Vagina (tissue), 2 donors: Measurements from ENCODE around the gene PRRT1.

Source experiments
- POLR2A ChIP-seq, 2 donors: fragments of 450-650 bp; IDR thresholded peaks; one replicate each; pipeline ENCODE4 v1.6.1; 2017; ENCODE audit warnings: antibody characterized with exemption in 2 of 2, mild to moderate bottlenecking in 2 of 2, moderate library complexity in 2 of 2
- POLR2AphosphoS5 ChIP-seq, 2 donors: sonication (generic); formaldehyde crosslinking; IDR thresholded peaks; one replicate each; pipeline ENCODE4 v1.9.0; 2017; ENCODE audit warnings: antibody characterized with exemption in 2 of 2, mild to moderate bottlenecking in 2 of 2, low read depth in 1 of 2; ENCODE audit not compliant: insufficient read depth in 1 of 2
- TF ChIP-seq, protein P1 (sequence below), 3 experiments: fragments of 450-650 bp in 2 of 3; fragments of 200-600 bp in 1 of 3; sonication (generic) in 1 of 3; IDR thresholded peaks; one replicate each; pipeline ENCODE4 v1.5.1; 2017 to 2019; ENCODE audit warnings: antibody characterized with exemption in 3 of 3, mild to moderate bottlenecking in 2 of 3, moderate library complexity in 2 of 3

DNA sequence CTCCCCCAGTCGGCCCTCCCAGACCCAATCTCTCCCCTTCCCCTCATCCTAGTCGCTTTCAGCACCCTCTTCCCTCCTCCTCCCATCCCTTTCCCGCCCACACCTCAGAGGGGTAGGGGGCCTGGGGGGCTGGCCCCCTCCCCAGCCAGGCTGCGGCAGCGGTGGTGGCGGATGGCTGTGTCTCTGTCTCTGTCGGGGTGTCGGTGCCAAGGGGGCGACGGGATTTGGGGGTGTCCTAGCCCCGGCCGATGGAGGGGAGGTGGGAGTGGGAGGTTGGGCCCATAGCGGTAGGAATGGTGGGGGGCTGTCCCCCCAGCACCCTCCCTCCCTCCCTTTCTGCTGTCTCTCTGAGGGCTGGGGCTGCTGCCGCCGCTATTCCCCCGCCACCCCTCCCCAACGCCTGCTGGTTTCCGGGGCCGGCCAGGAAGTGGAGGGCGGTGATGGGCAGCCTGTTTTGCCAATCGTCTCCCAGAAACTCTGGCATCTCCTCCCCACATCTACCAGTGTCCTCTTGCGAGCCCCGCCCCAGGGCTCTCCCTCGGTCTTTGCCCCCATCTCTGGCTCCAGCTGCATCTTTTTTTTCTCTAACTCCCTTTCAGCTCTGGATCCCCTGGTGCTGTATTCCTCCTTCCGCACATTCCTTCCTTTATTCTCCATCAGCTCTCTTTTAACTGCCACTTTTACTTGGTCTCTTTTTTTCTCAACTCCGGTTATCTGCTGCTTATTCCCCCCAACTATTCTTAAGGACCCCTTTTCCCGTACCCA, 24.2 kb upstream of the PRRT1 start, which contains the start of gene AGPAT1:
- TF ChIP-seq POLR2A (IDR thresholded peaks at IDR 0.05), result peak; percentile 39 to 63
- TF ChIP-seq, protein P1, sequence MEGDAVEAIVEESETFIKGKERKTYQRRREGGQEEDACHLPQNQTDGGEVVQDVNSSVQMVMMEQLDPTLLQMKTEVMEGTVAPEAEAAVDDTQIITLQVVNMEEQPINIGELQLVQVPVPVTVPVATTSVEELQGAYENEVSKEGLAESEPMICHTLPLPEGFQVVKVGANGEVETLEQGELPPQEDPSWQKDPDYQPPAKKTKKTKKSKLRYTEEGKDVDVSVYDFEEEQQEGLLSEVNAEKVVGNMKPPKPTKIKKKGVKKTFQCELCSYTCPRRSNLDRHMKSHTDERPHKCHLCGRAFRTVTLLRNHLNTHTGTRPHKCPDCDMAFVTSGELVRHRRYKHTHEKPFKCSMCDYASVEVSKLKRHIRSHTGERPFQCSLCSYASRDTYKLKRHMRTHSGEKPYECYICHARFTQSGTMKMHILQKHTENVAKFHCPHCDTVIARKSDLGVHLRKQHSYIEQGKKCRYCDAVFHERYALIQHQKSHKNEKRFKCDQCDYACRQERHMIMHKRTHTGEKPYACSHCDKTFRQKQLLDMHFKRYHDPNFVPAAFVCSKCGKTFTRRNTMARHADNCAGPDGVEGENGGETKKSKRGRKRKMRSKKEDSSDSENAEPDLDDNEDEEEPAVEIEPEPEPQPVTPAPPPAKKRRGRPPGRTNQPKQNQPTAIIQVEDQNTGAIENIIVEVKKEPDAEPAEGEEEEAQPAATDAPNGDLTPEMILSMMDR (IDR thresholded peaks at IDR 0.05), result no peak
- peak; percentile 86 to 94 for TF ChIP-seq POLR2AphosphoS5 (IDR thresholded peaks at IDR 0.05; ENCODE audit: insufficient read depth in 1 of 2, low read depth in 1 of 2)
